SHP77 treated with DMSO at 0.1 percent for 48 hours (cell line): ENCODE data around the gene RND1.

Experiments
- DNase-seq: peaks from one replicate; lab custom pipeline; 2025; lab: John Stamatoyannopoulos, UW

The RND1 gene

DNA sequence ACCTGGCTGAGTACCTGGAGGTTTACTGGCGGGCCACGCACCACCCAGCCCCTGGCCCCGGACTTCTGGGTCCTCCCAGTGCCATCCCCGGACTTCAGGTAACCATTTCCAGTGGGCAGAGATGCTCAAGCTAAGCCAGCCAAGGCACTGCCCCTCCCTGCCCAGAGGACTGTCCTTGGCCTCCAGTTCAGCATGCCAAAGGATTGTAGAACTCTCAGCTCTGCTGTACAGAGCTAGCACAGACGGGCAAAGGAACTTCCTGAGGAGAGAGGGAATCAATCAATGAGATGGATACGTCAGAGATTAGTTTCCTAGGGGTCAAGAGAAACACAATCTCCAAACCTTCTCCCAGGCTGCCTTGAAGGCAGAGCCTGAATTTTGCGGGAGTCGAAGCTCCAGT, 38.6 kb downstream of the RND1 start:
- no peak for DNase-seq

- DNase-seq = no peak
These were observed 39.3 kb downstream of the RND1 start for GRCh38 chr12:48826209-48826855.

DNA sequence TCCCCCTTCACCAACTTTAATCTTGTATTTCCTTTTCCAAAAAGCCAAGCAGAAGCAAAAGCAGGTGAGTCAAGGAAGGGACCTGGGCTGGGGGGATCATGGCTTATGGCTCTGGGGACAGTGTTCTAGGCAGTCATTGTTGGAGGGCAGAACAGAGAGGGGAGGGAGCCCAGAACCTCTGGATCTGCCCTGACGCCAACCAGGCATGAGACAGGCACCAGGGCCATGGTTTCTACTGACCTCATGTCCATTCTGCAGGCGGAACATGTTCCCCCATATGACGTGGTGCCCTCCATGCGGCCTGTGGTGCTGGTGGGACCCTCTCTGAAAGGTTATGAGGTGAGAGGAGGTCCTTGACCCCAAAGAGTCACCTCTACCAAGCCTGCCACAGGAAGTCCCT, 40.8 kb downstream of the RND1 start:
- DNase-seq = no peak

GRCh38 chr12:48824112-48824511, 41.6 kb downstream of the RND1 start:
- no peak for DNase-seq

- DNase-seq = no peak
These were observed 42.4 kb downstream of the RND1 start for GRCh38 chr12:48823281-48823680.

GRCh38 chr12:48822711-48823110, 43.0 kb downstream of the RND1 start:
- no peak for DNase-seq

- no peak for DNase-seq
These were observed 43.5 kb downstream of the RND1 start for GRCh38 chr12:48822139-48822538.

DNA sequence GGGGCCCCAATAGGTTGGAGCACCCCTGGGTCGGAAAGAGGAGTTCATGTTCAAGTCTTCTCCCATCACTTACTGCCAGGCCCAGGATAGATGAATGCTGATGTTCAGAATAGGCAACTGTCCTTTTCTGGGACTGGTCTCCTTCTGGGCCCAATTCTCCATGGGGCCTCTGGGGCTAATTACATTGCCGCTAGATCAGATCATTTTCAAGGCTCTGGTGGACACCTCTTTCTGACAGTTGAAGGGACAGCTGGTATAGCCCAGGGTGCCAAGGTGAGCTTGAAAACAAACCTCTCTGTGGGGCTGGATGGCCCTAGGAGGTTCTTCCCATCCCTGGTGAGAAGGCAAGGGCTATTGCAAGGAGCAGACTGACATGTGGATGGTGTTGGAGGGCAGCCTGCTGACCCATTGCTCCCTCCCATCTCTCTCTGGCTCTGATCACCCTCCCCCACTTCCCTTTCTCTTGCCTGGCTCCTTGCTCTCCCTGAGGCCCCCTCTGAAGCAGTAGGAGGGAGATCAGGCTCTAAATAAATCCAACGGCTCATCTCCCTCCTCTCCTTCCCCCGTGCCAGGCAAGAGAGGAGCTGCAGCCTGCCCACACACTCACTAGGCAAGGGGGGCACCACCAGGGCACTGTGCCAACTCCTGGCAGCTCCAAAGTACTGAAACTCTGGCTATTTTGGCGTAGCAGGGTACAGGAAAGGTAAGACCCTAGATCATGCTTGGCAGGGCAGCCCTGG, 45.5 kb downstream of the RND1 start:
- no peak for DNase-seq

- DNase-seq = no peak
These were observed 46.7 kb downstream of the RND1 start for GRCh38 chr12:48818831-48819590.

GRCh38 chr12:48817873-48818830, 47.5 kb downstream of the RND1 start, which contains the start of gene CACNB3:
TSS of gene CACNB3 (plus strand) at chr12:48818496. CDS start at chr12:48818930, 434 bp downstream.
- DNase-seq = no peak

- no peak for DNase-seq
These were observed 49.4 kb downstream of the RND1 start for GRCh38 chr12:48816143-48816854.

GRCh38 chr12:48815126-48816110, 50.3 kb downstream of the RND1 start:
- peak; percentile 43 for DNase-seq

- DNase-seq = no peak
These were observed 51.2 kb downstream of the RND1 start for GRCh38 chr12:48814262-48815125.

DNA sequence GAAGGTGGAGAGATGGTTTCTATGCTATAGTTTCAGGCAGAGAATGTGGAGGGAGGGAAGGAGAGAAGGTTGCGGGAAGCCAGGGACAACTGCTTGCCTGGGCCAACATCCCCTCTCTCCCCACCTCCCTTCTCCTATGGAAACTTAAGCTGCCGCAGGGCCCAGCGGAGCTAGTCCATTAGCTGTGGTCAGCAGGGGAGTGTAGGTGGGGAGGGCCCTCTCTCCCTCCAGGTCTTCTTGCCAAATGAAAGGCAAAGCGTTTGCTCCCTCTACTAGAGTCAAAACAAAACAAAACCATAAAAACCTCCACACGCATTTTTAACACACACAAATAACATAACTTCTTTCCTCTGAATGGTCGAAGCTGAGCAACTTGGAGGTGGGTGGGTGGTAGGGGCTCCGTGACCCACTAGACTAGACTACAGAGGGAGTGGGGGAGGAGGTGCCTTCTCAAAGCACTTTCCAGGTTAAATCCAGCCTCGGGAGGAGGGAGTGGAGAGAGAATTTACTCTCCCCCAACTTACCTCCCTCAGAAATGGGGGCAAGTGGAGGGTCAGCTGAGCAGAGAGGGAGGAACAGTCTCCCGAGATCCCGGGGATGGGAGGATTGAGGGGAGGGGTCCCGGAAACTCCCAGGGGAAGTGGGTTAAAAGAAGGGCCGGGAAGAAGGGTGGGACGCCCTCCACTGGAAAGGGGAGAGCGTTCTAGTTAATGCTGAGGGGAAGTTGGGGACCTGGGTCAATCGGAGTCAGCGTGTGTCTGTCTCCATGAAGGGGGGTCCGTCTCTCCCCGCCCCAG, 52.0 kb downstream of the RND1 start:
- no peak for DNase-seq

DNA sequence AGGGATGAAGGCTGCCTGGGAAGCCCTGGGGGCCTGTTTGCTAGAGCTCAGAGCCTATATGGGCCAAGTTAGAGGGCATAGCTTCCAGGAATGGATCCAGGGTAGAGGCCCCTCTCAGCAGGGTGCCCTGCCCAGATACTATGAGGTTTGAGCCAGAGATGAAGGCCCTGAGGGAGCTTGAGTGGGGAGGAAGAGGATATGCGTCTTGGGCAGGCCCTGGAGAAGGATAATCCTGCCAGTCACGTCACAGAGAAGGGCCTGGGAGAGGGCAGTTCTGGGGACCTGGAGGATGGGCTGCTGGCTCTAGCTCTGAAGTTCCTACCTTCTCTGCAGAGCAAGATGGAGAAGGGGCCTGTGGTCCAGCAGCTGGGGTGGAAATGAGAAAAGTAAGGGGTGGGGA, 53.3 kb downstream of the RND1 start:
- DNase-seq = no peak

DNA sequence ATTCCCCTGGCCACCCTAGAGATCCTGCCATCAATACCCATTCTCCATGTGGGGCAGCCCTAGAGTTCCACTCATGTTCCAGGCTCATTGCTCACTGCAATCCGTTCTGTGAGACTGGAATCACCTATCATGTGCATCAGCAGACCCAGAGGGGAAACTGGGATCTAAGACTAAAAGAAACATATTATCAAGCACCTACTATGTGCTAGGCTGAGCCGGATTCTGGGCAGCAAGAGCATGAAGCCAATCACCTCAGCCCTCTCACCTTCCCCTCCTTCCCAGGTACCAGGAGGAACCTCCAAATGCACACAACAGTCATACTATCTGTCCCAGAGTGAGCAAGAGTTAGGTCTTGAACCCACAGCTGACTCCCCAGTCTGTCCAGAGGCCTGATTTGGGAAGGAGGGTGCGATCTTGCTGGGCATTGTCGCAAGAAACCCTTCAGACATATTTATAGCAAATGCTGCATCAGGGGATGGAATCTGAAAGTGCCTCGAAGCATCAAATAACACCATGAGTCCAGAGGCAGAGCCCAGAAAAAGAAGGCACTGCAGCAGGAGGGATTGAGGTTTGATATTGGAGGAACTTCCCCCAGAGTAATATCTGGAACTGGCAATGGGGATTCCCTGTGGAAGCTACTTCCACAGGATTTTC, 54.1 kb downstream of the RND1 start:
- DNase-seq = no peak

- DNase-seq = no peak
These were observed 54.7 kb downstream of the RND1 start for GRCh38 chr12:48810903-48811431.
